ENCODE measurements around the gene PDZD7.
A peak's percentile ranks its signal among the peaks of the same experiment; 100 is the strongest.

The PDZD7 gene

DNA sequence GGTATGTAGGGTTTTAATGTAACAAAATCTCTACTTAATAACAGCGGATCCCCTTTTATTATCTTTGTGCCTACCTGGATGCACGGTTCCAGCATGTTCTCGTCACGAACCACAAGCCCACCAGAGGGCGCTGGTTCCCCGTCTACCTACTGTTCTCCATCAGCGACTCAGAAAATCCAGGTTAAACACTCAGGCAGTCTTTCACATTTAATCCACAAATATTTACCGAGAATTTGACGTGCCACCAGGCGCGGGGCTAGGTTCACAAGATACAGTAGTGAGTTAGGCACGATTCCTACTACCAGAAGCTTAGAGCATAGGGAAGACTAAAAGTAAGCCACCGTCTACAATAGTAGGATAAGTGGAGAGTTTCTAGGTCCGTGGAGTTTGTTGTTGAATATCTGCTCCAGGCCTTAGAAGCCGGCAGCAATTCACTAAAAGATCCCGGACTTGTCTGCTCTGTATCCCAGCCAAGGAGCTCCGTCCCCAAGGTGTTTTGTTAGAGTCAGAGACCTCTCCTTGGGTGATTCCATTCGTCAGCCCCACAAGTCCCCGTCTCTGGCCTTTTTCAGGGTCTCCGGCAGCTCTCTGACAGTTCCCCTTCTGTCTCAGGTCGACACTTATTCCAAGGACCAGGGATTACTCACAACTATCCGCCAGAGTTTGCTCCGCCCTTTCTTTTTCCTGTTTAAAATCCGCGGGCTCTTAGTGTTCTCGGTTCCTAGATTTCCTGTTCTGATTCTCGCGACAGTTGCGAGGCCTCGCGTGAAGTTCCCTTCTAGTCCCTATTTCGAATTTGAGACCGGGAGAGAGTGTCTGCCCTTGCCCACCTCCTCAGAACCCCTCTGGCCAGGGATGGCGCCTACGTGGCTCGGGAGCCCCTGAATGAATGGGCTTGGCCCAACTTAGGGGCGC, 29.4 kb upstream of the PDZD7 start (continued):
- TF ChIP-seq MZF1 (tag by site-specific recombination; IDR thresholded peaks at IDR 0.05; ENCODE audit: borderline replicate concordance) (peak; percentile 57; the same call in 1 of the 2 replicates), ZSCAN23 (tag by site-specific recombination; IDR thresholded peaks at IDR 0.05) (no peak), ZNF629 (tag by site-specific recombination; IDR thresholded peaks at IDR 0.05) (peak; percentile 46; the same call in 1 of the 2 replicates), IKZF3 (tag by site-specific recombination; IDR thresholded peaks at IDR 0.05) (peak; percentile 91), SP2 (tag by site-specific recombination; IDR thresholded peaks at IDR 0.05) (no peak)
- TF ChIP-seq, protein P1, sequence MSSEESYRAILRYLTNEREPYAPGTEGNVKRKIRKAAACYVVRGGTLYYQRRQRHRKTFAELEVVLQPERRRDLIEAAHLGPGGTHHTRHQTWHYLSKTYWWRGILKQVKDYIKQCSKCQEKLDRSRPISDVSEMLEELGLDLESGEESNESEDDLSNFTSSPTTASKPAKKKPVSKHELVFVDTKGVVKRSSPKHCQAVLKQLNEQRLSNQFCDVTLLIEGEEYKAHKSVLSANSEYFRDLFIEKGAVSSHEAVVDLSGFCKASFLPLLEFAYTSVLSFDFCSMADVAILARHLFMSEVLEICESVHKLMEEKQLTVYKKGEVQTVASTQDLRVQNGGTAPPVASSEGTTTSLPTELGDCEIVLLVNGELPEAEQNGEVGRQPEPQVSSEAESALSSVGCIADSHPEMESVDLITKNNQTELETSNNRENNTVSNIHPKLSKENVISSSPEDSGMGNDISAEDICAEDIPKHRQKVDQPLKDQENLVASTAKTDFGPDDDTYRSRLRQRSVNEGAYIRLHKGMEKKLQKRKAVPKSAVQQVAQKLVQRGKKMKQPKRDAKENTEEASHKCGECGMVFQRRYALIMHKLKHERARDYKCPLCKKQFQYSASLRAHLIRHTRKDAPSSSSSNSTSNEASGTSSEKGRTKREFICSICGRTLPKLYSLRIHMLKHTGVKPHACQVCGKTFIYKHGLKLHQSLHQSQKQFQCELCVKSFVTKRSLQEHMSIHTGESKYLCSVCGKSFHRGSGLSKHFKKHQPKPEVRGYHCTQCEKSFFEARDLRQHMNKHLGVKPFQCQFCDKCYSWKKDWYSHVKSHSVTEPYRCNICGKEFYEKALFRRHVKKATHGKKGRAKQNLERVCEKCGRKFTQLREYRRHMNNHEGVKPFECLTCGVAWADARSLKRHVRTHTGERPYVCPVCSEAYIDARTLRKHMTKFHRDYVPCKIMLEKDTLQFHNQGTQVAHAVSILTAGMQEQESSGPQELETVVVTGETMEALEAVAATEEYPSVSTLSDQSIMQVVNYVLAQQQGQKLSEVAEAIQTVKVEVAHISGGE (tag by site-specific recombination; conservative IDR thresholded peaks at IDR 0.05; ENCODE audit: low read depth): 0 out of 2 replicates have a peak, but pooled peaks have one; percentile 24
- TF ChIP-seq, protein P2, sequence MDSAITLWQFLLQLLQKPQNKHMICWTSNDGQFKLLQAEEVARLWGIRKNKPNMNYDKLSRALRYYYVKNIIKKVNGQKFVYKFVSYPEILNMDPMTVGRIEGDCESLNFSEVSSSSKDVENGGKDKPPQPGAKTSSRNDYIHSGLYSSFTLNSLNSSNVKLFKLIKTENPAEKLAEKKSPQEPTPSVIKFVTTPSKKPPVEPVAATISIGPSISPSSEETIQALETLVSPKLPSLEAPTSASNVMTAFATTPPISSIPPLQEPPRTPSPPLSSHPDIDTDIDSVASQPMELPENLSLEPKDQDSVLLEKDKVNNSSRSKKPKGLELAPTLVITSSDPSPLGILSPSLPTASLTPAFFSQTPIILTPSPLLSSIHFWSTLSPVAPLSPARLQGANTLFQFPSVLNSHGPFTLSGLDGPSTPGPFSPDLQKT (IDR thresholded peaks at IDR 0.05; ENCODE audit: borderline replicate concordance, low read depth, low read length): no peak

DNA sequence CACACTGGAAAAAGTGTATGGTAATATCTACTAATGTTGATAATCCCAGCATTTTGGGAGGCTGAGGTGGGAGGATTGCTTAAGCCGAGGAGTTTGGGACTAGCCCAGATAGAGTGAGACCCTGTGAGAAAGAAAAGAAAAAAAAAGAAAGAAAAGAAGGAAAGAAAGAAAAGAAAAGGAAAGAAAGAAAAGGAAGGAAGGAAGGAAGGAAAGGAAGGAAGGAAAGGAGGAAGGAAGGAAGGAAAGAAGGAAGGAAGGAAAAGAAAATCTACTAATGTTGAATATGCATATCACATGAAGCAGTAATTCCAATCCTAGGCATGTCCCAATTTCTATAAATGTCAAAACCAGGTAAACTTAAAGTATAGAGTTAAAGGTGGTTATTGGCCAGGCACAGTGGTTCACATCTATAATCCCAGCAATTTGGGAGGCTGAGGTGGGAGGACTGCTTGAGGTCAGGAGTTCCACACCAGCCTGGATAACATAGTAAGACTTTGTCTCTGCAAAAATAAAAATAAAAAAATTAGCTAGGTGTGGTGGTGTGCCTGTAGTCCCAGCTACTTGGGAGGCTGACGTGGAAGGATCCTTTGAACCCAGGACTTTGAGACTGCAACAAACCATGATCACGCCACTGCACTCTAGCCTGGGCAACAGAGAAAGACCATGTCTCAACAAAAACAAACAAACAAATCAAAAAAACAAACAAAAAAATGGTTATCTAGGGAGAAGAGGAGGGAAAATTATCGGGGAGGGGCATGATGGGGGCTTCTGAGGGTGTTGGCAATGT, 25.6 kb upstream of the PDZD7 start:
- POLR2A ChIA-PET: interaction anchor here (1.4 kb wide), 1 partner anchor 10 kb away, joined by 3 read pairs; no protein-coding TSS in a partner anchor
- CTCF ChIA-PET: interaction anchor here (0.7 to 7.0 kb wide), 8 partner anchors 12 to 169 kb away, joined by 3 to 112 read pairs (median 54); no protein-coding TSS in a partner anchor
- TF ChIP-seq, protein P3, sequence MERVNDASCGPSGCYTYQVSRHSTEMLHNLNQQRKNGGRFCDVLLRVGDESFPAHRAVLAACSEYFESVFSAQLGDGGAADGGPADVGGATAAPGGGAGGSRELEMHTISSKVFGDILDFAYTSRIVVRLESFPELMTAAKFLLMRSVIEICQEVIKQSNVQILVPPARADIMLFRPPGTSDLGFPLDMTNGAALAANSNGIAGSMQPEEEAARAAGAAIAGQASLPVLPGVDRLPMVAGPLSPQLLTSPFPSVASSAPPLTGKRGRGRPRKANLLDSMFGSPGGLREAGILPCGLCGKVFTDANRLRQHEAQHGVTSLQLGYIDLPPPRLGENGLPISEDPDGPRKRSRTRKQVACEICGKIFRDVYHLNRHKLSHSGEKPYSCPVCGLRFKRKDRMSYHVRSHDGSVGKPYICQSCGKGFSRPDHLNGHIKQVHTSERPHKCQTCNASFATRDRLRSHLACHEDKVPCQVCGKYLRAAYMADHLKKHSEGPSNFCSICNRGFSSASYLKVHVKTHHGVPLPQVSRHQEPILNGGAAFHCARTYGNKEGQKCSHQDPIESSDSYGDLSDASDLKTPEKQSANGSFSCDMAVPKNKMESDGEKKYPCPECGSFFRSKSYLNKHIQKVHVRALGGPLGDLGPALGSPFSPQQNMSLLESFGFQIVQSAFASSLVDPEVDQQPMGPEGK (tag by site-specific recombination; IDR thresholded peaks at IDR 0.05): peak; percentile 25; the same call in 1 of the 2 replicates
- peak; percentile 98 for TF ChIP-seq ZNF366 (tag by site-specific recombination; conservative IDR thresholded peaks at IDR 0.05)
- TF ChIP-seq ZNF223 (tag by site-specific recombination; IDR thresholded peaks at IDR 0.05): no peak
- no peak overlapping the region for H3K27ac ChIP-seq (ENCODE audit: extremely low read depth, low read depth, low read length)
- peaks cover under 1% of the 10 kb centered on the region; the same call in 1 of the 2 replicates for H3K4me1 ChIP-seq (ENCODE audit: control insufficient read depth, insufficient read depth, low read length)
- H3K36me3 ChIP-seq (ENCODE audit: control insufficient read depth in 2 of 2, insufficient read depth in 1 of 2, low read length in 2 of 2): peaks cover 13 to 21% of the 10 kb centered on the region in 2 experiments; a peak in 2 of 3 replicates
- H3K4me3 ChIP-seq (ENCODE audit: low read depth, low read length): no peak overlapping the region
- no peaks in the 10 kb centered on the region for H3K9me3 ChIP-seq (ENCODE audit: control insufficient read depth, insufficient read depth, low read depth, low read length)

DNA sequence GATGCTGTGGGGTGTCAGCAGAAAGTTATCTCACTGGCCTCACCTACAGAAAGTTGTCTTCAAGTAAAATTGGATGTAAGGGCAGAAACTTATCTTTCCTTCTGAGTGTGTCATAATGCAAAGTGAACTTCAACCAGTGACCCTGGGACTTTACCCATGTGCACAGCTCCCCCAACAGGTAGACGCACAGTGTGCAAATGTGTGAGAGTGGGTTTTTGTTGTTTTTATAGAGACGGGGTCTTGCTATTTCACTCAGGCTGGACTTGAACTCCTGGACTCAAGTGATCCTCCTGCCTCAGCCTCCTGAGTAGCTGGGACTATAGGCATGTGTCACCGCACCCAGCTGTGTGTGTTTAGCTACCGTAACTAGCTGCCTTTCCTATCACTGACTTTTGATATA, 24.5 kb upstream of the PDZD7 start:
- Histone ChIP-seq H3K4me1 (ENCODE audit: control insufficient read depth, insufficient read depth, low read length) (peaks cover 6% of the 10 kb centered on the region), H3K36me3 (ENCODE audit: control insufficient read depth in 2 of 2, insufficient read depth in 1 of 2, low read length in 2 of 2) (peaks cover 13 to 21% of the 10 kb centered on the region in 2 experiments; a peak in 2 of 3 replicates), H3K9me3 (ENCODE audit: control insufficient read depth, insufficient read depth, low read depth, low read length) (no peaks in the 10 kb centered on the region), H3K4me3 (ENCODE audit: low read depth, low read length) (no peak overlapping the region), H3K27ac (ENCODE audit: extremely low read depth, low read depth, low read length) (no peak overlapping the region)
- ChIA-PET CTCF (interaction anchor here (0.6 to 7.0 kb wide), 10 partner anchors 8 to 158 kb away, joined by 3 to 96 read pairs (median 4); no protein-coding TSS in a partner anchor), POLR2A (interaction anchor here (1.3 to 1.4 kb wide), 2 partner anchors 11 to 12 kb away, joined by 3 to 6 read pairs; no protein-coding TSS in a partner anchor)
- TF ChIP-seq IKZF3 (tag by site-specific recombination; IDR thresholded peaks at IDR 0.05): no peak
- TF ChIP-seq, protein P4, sequence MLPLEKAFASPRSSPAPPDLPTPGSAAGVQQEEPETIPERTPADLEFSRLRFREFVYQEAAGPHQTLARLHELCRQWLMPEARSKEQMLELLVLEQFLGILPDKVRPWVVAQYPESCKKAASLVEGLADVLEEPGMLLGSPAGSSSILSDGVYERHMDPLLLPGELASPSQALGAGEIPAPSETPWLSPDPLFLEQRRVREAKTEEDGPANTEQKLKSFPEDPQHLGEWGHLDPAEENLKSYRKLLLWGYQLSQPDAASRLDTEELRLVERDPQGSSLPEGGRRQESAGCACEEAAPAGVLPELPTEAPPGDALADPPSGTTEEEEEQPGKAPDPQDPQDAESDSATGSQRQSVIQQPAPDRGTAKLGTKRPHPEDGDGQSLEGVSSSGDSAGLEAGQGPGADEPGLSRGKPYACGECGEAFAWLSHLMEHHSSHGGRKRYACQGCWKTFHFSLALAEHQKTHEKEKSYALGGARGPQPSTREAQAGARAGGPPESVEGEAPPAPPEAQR (tag by site-specific recombination; IDR thresholded peaks at IDR 0.05): no peak
- 0 out of 2 replicates have a peak, but pooled peaks have one; percentile 35 for TF ChIP-seq PRDM1 (tag by site-specific recombination; IDR thresholded peaks at IDR 0.05)
- TF ChIP-seq ZNF791 (tag by site-specific recombination; IDR thresholded peaks at IDR 0.05): no peak
- TF ChIP-seq, protein P5, sequence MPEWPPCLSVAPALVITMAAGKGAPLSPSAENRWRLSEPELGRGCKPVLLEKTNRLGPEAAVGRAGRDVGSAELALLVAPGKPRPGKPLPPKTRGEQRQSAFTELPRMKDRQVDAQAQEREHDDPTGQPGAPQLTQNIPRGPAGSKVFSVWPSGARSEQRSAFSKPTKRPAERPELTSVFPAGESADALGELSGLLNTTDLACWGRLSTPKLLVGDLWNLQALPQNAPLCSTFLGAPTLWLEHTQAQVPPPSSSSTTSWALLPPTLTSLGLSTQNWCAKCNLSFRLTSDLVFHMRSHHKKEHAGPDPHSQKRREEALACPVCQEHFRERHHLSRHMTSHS (tag by site-specific recombination; IDR thresholded peaks at IDR 0.05): no peak
- TF ChIP-seq, protein P6, sequence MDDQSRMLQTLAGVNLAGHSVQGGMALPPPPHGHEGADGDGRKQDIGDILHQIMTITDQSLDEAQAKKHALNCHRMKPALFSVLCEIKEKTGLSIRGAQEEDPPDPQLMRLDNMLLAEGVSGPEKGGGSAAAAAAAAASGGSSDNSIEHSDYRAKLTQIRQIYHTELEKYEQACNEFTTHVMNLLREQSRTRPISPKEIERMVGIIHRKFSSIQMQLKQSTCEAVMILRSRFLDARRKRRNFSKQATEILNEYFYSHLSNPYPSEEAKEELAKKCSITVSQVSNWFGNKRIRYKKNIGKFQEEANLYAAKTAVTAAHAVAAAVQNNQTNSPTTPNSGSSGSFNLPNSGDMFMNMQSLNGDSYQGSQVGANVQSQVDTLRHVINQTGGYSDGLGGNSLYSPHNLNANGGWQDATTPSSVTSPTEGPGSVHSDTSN (CRISPR knock-in tag; IDR thresholded peaks at IDR 0.05): no peak
- TF ChIP-seq, protein P7, sequence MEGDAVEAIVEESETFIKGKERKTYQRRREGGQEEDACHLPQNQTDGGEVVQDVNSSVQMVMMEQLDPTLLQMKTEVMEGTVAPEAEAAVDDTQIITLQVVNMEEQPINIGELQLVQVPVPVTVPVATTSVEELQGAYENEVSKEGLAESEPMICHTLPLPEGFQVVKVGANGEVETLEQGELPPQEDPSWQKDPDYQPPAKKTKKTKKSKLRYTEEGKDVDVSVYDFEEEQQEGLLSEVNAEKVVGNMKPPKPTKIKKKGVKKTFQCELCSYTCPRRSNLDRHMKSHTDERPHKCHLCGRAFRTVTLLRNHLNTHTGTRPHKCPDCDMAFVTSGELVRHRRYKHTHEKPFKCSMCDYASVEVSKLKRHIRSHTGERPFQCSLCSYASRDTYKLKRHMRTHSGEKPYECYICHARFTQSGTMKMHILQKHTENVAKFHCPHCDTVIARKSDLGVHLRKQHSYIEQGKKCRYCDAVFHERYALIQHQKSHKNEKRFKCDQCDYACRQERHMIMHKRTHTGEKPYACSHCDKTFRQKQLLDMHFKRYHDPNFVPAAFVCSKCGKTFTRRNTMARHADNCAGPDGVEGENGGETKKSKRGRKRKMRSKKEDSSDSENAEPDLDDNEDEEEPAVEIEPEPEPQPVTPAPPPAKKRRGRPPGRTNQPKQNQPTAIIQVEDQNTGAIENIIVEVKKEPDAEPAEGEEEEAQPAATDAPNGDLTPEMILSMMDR (tag by site-specific recombination; IDR thresholded peaks at IDR 0.05): peak; percentile 42; the same call in 1 of the 2 replicates
